Frontal cortex (tissue), 4 donors: ENCODE results near the gene PDE9A. TPM values are rescaled to one million over a fixed set of nuclear protein-coding genes. Genes with fewer than 3 reads are reported as not detected.
A peak's percentile ranks its signal among the peaks of the same experiment; 100 is the strongest.

Source experiments
- DNase-seq, 2 donors: peaks; one replicate each; pipeline ENCODE4 v3.0.0; 2012; ENCODE audit warnings: low spot score in 2 of 2
- FAIRE-seq: peaks from 2 replicates; lab custom pipeline; 2012; peaks lifted over from hg19 to GRCh38; lab: Jason Lieb, UNC
- total RNA-seq: library from RNA; depleted of rRNA; stranded (reverse); fragments of >200 nt; gene quantifications from one replicate; pipeline ENCODE4 v1.2.3, GENCODE V29; 2014
- donor health status: control.
- donor health status: control.
- donor health status: control.

Gene PDE9A
- total RNA-seq, 1 donor from 2014 or later = 13.0 TPM

DNA sequence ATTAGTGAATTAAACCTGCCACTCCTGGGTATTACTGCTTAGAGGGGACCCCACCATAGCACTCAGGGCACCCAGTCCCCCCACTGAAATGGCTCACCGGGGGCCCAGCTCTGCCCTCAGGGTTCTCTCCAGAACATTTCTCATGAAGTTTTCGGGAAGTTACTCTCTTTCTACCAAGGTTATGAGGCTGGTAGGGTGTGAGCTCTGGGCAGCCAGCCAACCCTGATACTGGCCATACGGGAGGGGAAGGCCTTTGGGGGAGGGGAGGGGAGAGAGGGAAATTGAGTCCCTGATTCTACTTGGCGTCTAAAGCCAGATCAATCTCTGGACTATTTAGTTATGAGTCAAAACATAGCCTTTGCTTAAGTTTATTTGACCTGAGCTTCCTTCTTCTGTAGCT lies 12.9 kb upstream of the PDE9A start:
- FAIRE-seq (no peak), DNase-seq (no peak)

DNA sequence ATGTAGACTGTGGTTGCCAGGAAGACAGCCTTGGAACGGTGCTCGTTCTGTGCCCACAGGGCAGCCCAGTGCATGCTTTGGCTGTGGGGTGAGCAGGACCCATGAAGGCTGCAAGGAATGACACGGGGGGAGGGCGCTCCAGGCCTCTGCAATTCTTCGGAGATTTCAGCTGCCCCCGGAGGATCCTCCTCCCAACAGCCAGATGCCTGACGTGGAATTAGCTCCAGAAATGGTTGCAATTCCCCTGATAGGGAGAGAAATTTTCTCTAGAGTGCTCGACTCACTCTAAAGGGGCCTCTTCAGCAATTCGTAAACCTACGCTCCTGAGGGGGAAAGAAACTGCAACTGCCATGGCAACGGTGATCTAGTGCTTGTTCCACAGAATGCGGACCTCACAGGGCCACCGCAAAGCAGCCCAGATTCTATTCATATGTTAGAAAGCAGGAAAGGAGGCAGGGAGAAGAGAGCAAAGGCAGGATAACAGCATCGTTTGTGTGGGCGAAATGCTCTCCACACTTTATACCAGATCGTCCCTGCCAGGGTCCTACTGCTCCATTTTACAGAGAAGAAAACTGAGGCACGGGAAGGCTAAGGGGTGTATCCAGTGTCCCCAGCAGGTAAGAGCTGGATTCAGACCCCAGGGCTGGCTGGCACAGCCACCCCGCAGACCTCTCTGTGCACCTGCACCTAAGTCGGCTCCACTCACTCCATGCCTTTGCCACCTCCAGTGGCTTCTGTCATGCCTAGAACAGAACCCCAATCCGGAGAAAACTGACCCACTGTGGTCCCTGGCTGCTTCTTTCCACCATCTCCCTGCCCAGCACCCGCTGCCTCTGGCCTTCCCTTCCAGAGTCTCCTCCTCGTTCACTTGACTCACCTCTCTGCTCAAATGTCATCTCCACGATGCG lies 11.9 kb upstream of the PDE9A start:
- no peak for DNase-seq
- FAIRE-seq = no peak

DNA sequence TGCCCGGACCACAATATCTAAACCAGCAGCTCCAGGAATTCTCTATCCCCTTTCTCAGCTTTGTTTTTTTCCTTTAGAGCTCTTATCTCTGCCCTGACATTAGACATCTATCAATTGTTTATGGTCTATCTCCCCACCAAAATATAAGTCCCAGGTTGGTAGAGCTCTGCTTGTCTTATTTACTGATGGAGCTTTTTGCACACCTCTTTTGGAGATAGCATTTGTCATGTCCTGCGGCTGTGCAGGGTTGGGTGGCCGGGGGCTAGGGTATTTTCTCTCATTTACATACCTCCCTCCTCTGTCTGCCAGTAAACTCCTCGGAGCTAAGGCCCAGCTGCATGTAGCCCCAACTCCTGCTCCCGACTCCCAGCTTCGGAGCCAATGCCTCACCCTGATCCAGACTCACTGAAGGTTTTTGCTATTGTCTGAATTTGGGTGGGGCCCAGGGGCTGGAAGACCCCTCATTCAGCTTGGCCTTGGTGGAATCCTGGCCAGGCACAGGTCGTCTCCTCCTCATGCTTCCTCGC lies 11.1 kb upstream of the PDE9A start:
- no peak for DNase-seq
- FAIRE-seq = no peak

GRCh38 chr21:42644223-42645208 lies 8.9 kb upstream of the PDE9A start:
- no peak for DNase-seq
- FAIRE-seq = no peak

DNA sequence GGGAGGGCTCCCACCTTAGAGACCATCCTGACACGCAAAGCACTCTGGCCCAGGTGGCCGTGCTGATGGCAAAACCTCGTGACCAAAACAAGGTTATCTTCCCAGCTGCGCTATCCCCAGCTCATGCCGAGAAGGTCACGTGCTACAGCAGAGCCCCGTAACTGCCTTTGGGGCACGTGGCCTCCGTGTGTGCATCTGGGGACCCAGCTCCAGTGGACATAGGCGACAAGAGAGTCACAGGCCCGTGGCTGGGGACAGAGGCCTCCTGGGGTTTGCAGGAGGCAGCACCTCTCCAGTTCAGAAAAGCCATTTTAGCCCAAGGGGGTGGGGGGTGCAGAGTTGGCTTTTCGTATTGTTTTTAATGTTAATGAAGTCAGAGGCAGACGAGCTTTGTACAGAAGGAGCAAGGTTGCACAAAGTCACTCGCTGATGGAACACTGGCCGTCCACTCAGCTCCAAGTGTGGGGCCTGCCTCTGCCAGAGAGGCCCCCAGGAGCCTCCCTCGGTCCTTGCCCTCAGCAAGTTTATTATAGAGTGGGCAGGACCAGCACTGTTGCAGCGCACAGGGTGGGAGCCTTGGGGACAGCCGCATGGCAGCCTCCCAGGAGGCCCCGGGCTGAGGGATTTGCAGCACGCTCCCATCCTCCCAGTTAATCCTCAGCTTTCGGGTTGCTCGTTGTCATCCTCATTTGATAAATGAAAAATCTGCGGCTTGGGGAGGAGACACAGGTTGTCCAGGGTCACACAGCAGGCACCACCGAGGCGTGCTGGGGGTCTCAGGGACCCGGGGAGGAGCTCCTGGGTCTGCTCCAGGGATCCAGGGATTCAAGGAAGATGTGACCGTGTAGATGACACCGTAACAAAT lies 8.0 kb upstream of the PDE9A start:
- FAIRE-seq (no peak), DNase-seq (no peak)

DNA sequence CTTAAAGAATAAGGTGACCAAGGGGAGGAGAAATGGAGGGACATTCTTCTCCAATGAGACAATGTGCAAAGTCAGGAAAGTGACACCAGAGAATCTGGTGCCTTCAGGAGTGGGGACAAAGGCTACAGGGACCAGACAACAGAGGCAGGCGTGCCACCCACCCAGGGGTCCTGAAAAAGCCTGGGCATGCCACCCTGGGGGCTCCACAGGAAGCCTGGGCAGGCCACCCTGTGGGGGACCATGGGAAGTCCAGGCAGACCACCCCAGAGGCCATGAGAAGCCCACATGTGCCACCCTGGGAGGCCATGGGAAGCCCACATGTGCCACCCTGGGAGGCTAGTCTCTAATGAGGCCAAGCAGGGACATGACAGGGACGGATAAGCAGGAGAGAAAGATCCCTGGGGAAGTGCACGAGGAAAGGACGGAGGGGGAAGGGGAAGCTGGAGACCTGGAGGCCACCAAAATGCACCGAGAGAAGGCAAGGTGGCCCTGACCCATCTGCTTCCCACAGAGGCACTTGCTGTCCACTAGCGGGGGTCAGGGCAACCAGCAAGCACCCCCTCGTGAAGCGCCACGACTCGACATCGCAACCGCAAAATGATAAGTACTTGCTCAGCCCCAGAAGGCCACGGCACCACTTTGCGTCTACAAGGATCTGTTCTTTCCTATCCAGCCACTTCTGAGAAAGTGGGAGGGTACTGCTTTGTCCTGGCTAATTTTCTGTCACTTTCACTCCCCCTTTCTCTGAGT lies 7.2 kb upstream of the PDE9A start:
- DNase-seq (no peak), FAIRE-seq (no peak)

DNA sequence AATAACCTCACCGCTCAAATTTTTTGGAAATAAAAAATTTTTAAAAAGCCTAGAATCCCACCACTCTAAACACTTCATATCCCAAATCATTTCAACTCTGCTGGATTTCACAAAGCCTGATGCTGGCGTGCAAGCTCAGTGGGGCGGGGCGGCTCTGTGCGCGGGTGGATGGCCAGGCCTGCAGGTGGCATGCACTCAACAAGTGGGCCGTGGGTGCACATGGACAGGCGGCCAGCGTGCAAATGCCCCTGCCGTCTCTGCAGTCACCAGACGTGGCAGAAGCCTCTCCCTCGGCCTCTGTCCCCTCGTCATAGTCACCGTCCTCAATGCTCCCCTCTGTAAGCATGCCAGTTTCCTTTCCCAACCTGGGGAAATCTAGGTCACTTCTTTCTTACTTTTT lies 6.6 kb upstream of the PDE9A start:
- DNase-seq (no peak), FAIRE-seq (no peak)

- FAIRE-seq = no peak
- DNase-seq = no peak
These were observed 4.8 kb upstream of the PDE9A start for GRCh38 chr21:42648606-42649005.

DNA sequence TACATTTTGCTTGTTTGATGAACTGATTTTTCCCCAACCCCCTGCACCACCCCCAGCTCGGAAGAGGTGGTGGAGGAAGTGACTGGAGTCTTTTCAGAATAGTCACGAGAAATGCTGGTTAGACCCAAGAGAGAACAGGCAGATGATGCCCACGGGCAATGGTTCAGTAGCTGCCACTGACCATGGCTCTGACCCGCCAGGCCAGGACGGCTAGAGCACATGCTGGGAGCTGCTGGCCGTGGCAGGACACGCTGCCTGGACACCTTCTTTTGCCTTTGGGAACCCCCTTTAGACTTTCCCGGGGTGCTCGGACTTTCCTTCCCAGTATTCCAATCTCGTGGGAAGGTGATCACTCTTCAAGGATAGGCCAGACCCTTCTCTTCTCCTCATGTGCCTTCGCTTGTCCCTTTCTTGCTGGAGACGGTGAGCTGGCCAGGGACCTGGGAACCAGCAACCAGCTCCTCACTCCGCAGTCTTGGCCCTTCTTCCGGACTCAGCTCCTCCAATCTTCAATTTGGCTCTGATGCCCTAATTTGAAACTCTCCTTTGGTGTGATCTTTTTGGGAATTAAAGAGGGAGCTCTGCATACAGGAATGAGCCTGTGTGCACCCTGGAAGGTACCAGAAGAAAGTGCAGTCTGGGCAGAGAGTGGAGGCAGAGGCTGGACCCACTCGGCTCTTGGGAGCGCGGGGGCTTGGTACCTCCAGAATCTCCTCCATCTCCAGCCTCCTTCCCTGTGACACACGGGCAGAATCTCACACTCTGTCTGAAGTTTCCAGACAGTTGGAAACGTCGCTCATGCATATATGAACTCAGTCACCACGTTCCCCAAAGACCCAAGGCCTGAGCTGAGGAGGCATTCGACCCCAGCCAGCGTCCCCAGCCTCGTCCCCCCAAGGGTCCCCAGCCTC lies 4.0 kb upstream of the PDE9A start:
- no peak for FAIRE-seq
- DNase-seq = no peak

GRCh38 chr21:42650033-42650370 lies 3.4 kb upstream of the PDE9A start:
- DNase-seq (no peak), FAIRE-seq (no peak)

DNA sequence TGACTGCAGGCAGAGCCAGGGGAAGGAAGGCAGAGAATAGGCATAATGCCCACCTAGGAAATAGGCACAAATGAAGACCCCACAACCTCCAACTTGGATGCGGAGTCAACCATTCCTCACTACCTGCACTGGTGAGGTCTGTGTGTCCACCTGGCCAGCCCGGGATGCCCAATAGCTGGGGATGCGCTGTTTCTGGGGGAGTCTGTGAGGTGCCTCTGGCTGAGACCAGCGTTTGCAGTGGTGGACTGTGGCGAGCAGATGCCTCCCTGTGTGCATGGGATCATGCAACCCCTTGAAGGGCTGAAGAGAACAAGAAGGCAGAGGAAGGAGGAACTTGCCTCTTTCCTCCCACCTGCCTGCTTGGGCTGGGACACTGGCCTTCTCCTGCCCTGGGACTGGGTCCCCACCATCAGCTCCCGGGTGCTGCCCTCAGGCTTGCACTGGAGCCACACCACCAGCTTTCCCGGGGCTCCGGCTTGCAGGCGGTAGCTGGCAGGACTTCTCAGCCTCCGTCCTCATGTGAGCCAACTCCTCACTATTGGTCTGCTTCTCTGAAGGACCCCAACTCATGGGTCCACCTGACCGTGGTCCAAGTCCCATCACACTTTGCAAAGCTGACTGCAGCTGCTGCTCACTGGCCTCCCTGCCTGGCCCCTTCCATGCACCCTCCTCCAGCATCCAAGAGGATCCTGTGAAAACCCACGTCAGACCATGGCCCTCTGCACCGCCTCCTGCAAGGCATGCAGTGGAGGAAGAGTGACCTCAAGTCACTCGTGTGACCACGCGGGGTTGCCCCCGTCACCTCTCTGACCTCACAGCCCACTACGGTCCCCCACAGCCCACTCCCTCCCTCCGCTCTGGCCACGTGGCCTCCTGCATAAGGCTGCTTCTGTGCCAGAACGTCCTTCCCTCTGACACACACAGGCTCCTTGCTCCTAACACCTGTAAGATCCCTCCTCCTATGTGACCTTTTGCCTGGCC lies 2.7 kb upstream of the PDE9A start:
- no peak for FAIRE-seq
- DNase-seq = no peak

- FAIRE-seq (no peak), DNase-seq (peak in 1 of 2 donors; percentile 72)
These were observed 1.7 kb upstream of the PDE9A start for GRCh38 chr21:42651515-42652401.

DNA sequence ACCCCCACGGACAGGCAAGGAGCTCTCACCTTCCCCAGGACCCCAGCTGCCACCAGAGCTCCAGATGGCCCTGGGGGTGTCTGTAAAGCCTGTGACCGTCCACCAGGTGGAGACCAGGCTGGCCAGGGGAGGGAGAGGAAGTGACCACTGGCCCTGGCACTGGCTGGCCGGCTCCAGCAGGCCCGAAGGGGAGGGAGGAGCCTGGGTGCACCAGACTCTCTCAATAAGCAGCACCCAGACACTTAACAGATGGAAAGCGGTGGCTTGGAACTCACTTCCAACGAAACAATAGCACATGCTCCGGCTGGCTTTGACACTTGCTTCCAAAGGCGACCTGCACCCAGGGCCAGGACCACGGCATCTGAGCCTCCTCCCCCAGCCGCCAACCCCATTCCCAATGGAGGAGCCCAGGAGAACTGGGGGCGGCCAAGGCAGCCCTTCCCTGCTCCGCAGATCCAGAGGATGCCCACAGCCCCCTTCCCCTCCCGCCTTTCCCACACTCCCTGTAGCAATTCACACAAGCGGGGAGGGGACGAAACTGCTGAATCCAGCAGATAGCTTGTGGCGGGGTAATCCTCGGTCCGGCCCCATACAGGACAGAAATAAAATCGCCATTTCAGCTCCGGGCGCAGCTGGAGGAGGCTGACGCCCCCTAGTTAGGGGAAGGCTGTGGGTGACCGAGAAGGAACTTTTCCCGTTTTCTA lies 742 bp upstream of the PDE9A start:
- FAIRE-seq (no peak), DNase-seq (peak; percentile 80 to 87)

DNA sequence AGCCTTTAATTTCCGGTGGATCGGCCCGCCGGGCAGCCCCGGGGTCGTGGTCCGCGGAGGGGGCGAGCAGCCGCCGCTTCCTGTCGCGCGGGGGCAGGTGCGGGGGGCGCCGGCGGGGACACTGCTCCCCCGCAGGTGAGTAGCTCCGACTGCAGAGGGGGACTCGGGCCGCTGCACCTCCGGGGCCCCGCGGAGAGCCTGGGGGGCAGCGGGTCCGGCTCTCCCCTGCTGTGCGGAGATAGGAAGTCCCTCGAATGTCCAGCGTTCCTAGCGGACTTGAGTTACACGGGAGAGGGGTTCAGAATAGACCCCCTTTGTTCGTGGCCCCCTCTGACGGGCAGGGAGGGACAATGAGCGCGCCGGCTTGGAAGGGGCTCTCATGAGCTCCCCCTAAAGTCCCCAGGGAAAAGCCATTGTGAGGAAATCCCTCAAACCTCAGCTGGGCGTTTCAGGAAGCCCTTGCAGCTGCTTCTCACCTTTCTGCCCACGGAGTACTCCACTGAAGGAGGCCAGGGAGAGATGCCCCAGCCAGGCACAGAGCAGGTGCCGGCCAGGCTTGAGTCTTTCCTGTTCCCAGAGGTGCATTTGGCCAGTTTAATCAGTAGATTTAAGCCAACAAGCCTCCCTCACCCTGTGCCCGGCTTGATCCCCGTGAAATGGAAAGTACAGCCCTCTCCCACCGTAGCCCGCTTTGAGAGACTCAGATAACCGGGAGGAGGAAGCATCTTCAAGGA lies 925 bp downstream of the PDE9A start:
- peak; percentile 58 to 67 for DNase-seq

More for the DNA sequence above, 925 bp downstream of the PDE9A start:
- FAIRE-seq = no peak
